Gastrocnemius medialis (tissue), 4 donors: ENCODE data around the gene KRTAP5-5. TPM values are rescaled to one million over a fixed set of nuclear protein-coding genes. Genes with fewer than 3 reads are reported as not detected.

Experiments
- ATAC-seq, 2 donors: fragments of 150-250 bp; one replicate each; pipeline ENCODE4 v1.9.1; 2016
- DNase-seq, 2 donors: peaks; one replicate each; pipeline ENCODE4 v3.0.0-alpha.2; 2019
- H3K27ac ChIP-seq, 4 donors: fragments of 200-600 bp; sonication (generic); 1 replicate in 1 of 4; 2 replicates in 3 of 4; pipeline ENCODE4 v1.5.1; 2016 to 2018; ENCODE audit warnings: mild to moderate bottlenecking in 2 of 4, moderate library complexity in 1 of 4
- H3K27me3 ChIP-seq, 3 donors: fragments of 200-600 bp; sonication (generic) in 2 of 3; 1 replicate in 1 of 3; 2 replicates in 2 of 3; pipeline versions ENCODE4 v1.5.1 to v1.6.0; 2016 to 2019; ENCODE audit warnings: mild to moderate bottlenecking in 1 of 3, moderate library complexity in 1 of 3
- H3K36me3 ChIP-seq, 2 donors: fragments of 200-600 bp; sonication (generic) in 1 of 2; one replicate each; pipeline ENCODE4 v1.5.1; 2017 to 2018
- H3K4me1 ChIP-seq, 2 donors: fragments of 200-600 bp; sonication (generic) in 1 of 2; one replicate each; pipeline ENCODE4 v1.5.1; 2016 to 2017; ENCODE audit warnings: mild to moderate bottlenecking in 2 of 2
- H3K4me3 ChIP-seq, 4 donors: fragments of 200-600 bp; sonication (generic) in 3 of 4; 1 replicate in 1 of 4; 2 replicates in 3 of 4; pipeline ENCODE4 v1.5.1; 2016 to 2019; ENCODE audit warnings: mild to moderate bottlenecking in 2 of 4
- H3K9me3 ChIP-seq, 3 donors: fragments of 200-600 bp; sonication (generic) in 2 of 3; 1 replicate in 1 of 3; 2 replicates in 2 of 3; pipeline ENCODE4 v1.5.1; 2016 to 2019
- CTCF ChIP-seq, 5 experiments: fragments of 450-650 bp in 3 of 5; fragments of 200-600 bp in 2 of 5; sonication (generic) in 2 of 5; IDR thresholded peaks in 4 of 5; conservative IDR thresholded peaks in 1 of 5; 1 replicate in 4 of 5; 2 replicates in 1 of 5; pipeline ENCODE4 v1.5.1; 2016 to 2019; ENCODE audit warnings: antibody characterized with exemption in 5 of 5, mild to moderate bottlenecking in 3 of 5, moderate library complexity in 3 of 5
- POLR2A ChIP-seq, 2 donors: fragments of 450-650 bp; IDR thresholded peaks; one replicate each; pipeline ENCODE4 v1.6.1; 2017; ENCODE audit warnings: antibody characterized with exemption in 2 of 2, mild to moderate bottlenecking in 2 of 2, moderate library complexity in 2 of 2
- in situ Hi-C, 4 donors: fragments of 200-750 bp; cut with MboI; loops; one replicate each; pipeline versions ENCODE4 v1.15.0 to v1.8.0; 2017; ENCODE audit warnings: low sequenced_read_pairs in 4 of 4
- intact Hi-C: fragments of 100-400 bp; cut with DNase I; formaldehyde crosslinking; loops from one replicate; pipeline ENCODE4 v1.15.1; 2023; ENCODE audit warnings: low total_unique reads
- total RNA-seq, 4 donors: library from RNA; depleted of rRNA; stranded (reverse); fragments of >200 nt; gene quantifications; one replicate each; pipeline versions ENCODE4 v1.1.0 to v1.2.3, GENCODE V29; 2016

KRTAP5-5 gene
- total RNA-seq, 4 donors from 2014 or later: not detected

- Histone ChIP-seq H3K27ac (no peak overlapping the region), H3K36me3 (no peaks in the 10 kb centered on the region), H3K27me3 (no peaks in the 10 kb centered on the region), H3K9me3 (no peaks in the 10 kb centered on the region), H3K4me3 (no peak overlapping the region), H3K4me1 (no peaks in the 10 kb centered on the region)
- ATAC-seq (no peak), DNase-seq (no peak)
- TF ChIP-seq POLR2A (IDR thresholded peaks at IDR 0.05): no peak
- no peak for TF ChIP-seq CTCF (IDR thresholded peaks at IDR 0.05 in 4 of 5, conservative IDR thresholded peaks at IDR 0.05 in 1 of 5)
- in situ Hi-C loops (loop anchor here in 1 of 4 donors (25.0 kb wide), 1 partner anchor 512 kb away; the partner anchor contains the start of genes INS and TH), intact Hi-C loops (loop anchor here (5.0 kb wide), 1 partner anchor 42 kb away; no protein-coding TSS in a partner anchor)
Observed at GRCh38 chr11:1650034-1650917, 20.7 kb downstream of the KRTAP5-5 start.

- Histone ChIP-seq H3K4me1 (no peaks in the 10 kb centered on the region), H3K27ac (no peak overlapping the region), H3K36me3 (no peaks in the 10 kb centered on the region), H3K4me3 (no peak overlapping the region), H3K9me3 (no peaks in the 10 kb centered on the region), H3K27me3 (no peaks in the 10 kb centered on the region)
- intact Hi-C loops (loop anchor here (5.0 kb wide), 1 partner anchor 41 kb away; no protein-coding TSS in a partner anchor), in situ Hi-C loops (loop anchor here in 1 of 4 donors (25.0 kb wide), 1 partner anchor 511 kb away; the partner anchor contains the start of genes INS and TH)
- DNase-seq (no peak), ATAC-seq (no peak)
- TF ChIP-seq POLR2A (IDR thresholded peaks at IDR 0.05) (no peak), CTCF (IDR thresholded peaks at IDR 0.05 in 4 of 5, conservative IDR thresholded peaks at IDR 0.05 in 1 of 5) (no peak)
Observed at GRCh38 chr11:1650918-1651262, 21.3 kb downstream of the KRTAP5-5 start.

- intact Hi-C loops: loop anchor here (5.0 kb wide), 1 partner anchor 41 kb away; no protein-coding TSS in a partner anchor
- no peak for DNase-seq
Observed at GRCh38 chr11:1651411-1651980, 21.9 kb downstream of the KRTAP5-5 start.

GRCh38 chr11:1652026-1652425 is 22.5 kb downstream of the KRTAP5-5 start:
- H3K4me1 ChIP-seq: no peaks in the 10 kb centered on the region
- in situ Hi-C loops: loop anchor here in 1 of 4 donors (25.0 kb wide), 1 partner anchor 510 kb away; the partner anchor contains the start of genes INS and TH
- ATAC-seq (no peak), DNase-seq (no peak)
- no peak overlapping the region for H3K4me3 ChIP-seq
- intact Hi-C loops: loop anchor here (2.0 to 5.0 kb wide), 2 partner anchors 40 to 181 kb away; no protein-coding TSS in a partner anchor
- no peak overlapping the region for H3K27ac ChIP-seq
- H3K36me3 ChIP-seq: no peaks in the 10 kb centered on the region
- H3K9me3 ChIP-seq: no peaks in the 10 kb centered on the region
- TF ChIP-seq CTCF (IDR thresholded peaks at IDR 0.05 in 4 of 5, conservative IDR thresholded peaks at IDR 0.05 in 1 of 5) (no peak), POLR2A (IDR thresholded peaks at IDR 0.05) (no peak)
- no peaks in the 10 kb centered on the region for H3K27me3 ChIP-seq

More at GRCh38 chr11:1651411-1651980, 21.9 kb downstream of the KRTAP5-5 start:
- Histone ChIP-seq H3K36me3 (no peaks in the 10 kb centered on the region), H3K27me3 (no peaks in the 10 kb centered on the region), H3K27ac (no peak overlapping the region), H3K4me3 (no peak overlapping the region), H3K9me3 (no peaks in the 10 kb centered on the region), H3K4me1 (no peaks in the 10 kb centered on the region)
- in situ Hi-C loops: loop anchor here in 1 of 4 donors (25.0 kb wide), 1 partner anchor 511 kb away; the partner anchor contains the start of genes INS and TH
- TF ChIP-seq CTCF (IDR thresholded peaks at IDR 0.05 in 4 of 5, conservative IDR thresholded peaks at IDR 0.05 in 1 of 5) (no peak), POLR2A (IDR thresholded peaks at IDR 0.05) (no peak)
- ATAC-seq: no peak
